Upper lobe of right lung (tissue), 1 donor: ENCODE measurements around the gene PNO1. TPM values are rescaled to one million over a fixed set of nuclear protein-coding genes. Genes with fewer than 3 reads are reported as not detected.

Experiments
- ATAC-seq: fragments of 200-7000 bp; cut with Tn5 transposase; one replicate; pipeline ENCODE4 v1.9.1; 2020; ENCODE audit warnings: mild to moderate bottlenecking, moderate library complexity
- DNase-seq: peaks from one replicate; pipeline ENCODE4 v3.0.0-alpha.2; 2020
- H3K27ac ChIP-seq: fragments of 200-600 bp; one replicate; pipeline ENCODE4 v1.8.0; 2022
- H3K27me3 ChIP-seq: fragments of 200-600 bp; one replicate; pipeline ENCODE4 v1.8.0; 2022; ENCODE audit warnings: mild to moderate bottlenecking
- H3K36me3 ChIP-seq: fragments of 200-600 bp; one replicate; pipeline ENCODE4 v1.8.0; 2022
- H3K4me1 ChIP-seq: fragments of 200-600 bp; one replicate; pipeline ENCODE4 v1.8.0; 2022
- H3K4me3 ChIP-seq: fragments of 200-600 bp; one replicate; pipeline ENCODE4 v1.8.0; 2022; ENCODE audit warnings: mild to moderate bottlenecking
- H3K9me3 ChIP-seq: fragments of 200-600 bp; one replicate; pipeline ENCODE4 v1.8.0; 2022
- CTCF ChIP-seq: fragments of 200-600 bp; IDR thresholded peaks from one replicate; pipeline ENCODE4 v1.8.0; 2022; ENCODE audit warnings: antibody characterized with exemption
- intact Hi-C: fragments of 100-400 bp; cut with DNase I; formaldehyde crosslinking; loops from one replicate; pipeline ENCODE4 v1.11.0; 2022
- total RNA-seq: library from RNA; stranded (reverse); fragmentation: NEBNext Ultra II Directional; extraction: Animal tissue kit (Norgen Biotek cat#: 25700); gene quantifications from one replicate; pipeline ENCODE4 v1.2.1, GENCODE V29; 2021
- donor health status: DM: no; HTN: yes; CAD: no; lungs with severe emphysema.

Gene PNO1
- total RNA-seq, 1 donor from 2014 or later = 12.0 TPM

- intact Hi-C loops = no loop called here
- no peaks in the 10 kb centered on the region for H3K27me3 ChIP-seq
- TF ChIP-seq CTCF = no peak
- no peak for ATAC-seq
- no peaks in the 10 kb centered on the region for H3K36me3 ChIP-seq
- no peaks in the 10 kb centered on the region for H3K9me3 ChIP-seq
- no peak overlapping the region for H3K4me3 ChIP-seq
- no peak for DNase-seq
- H3K4me1 ChIP-seq = no peaks in the 10 kb centered on the region
- H3K27ac ChIP-seq = no peak overlapping the region
These were observed 38.2 kb upstream of the PNO1 start for GRCh38 chr2:68119504-68119903.

GRCh38 chr2:68121873-68122679, 35.6 kb upstream of the PNO1 start:
- Histone ChIP-seq H3K4me3 (no peak overlapping the region), H3K9me3 (no peaks in the 10 kb centered on the region), H3K27ac (no peak overlapping the region), H3K4me1 (no peaks in the 10 kb centered on the region), H3K36me3 (no peaks in the 10 kb centered on the region), H3K27me3 (no peaks in the 10 kb centered on the region)
- peak; percentile 95 for ATAC-seq
- TF ChIP-seq CTCF = peak; percentile 98
- intact Hi-C loops = loop anchor here (5.0 kb wide), 1 partner anchor 160 kb away; no protein-coding TSS in a partner anchor
- DNase-seq = peak; percentile 89

GRCh38 chr2:68122680-68122964, 35.1 kb upstream of the PNO1 start:
- H3K27ac ChIP-seq = no peak overlapping the region
- no peaks in the 10 kb centered on the region for H3K36me3 ChIP-seq
- intact Hi-C loops = loop anchor here (5.0 kb wide), 1 partner anchor 160 kb away; no protein-coding TSS in a partner anchor
- ATAC-seq (no peak), DNase-seq (no peak)
- no peak for TF ChIP-seq CTCF
- H3K27me3 ChIP-seq = no peaks in the 10 kb centered on the region
- H3K4me3 ChIP-seq = no peak overlapping the region
- H3K9me3 ChIP-seq = no peaks in the 10 kb centered on the region
- H3K4me1 ChIP-seq = no peaks in the 10 kb centered on the region

DNA sequence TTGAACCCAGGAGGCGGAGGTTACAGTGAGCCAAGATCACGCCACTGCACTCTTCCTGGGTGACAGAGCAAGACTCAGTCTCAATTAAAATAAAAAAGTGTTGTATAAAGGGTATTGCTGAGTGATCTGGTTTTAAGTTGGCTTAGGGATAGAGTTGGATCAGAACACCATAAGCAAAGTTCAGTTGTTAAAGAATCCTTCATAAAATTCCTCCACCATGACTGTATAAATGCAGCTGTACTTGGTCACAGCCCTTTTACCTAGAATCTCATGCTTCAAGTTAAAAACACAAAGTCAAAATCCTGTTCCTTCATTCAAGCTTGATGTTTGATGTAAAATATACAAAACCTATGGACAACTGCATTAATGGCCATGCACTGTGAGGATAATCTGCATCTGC, 33.4 kb upstream of the PNO1 start:
- ATAC-seq (no peak), DNase-seq (no peak)
- Histone ChIP-seq H3K27ac (no peak overlapping the region), H3K4me1 (no peaks in the 10 kb centered on the region), H3K4me3 (no peak overlapping the region), H3K36me3 (no peaks in the 10 kb centered on the region), H3K9me3 (no peaks in the 10 kb centered on the region), H3K27me3 (no peaks in the 10 kb centered on the region)
- no peak for TF ChIP-seq CTCF
- intact Hi-C loops = loop anchor here (5.0 kb wide), 1 partner anchor 158 kb away; no protein-coding TSS in a partner anchor

DNA sequence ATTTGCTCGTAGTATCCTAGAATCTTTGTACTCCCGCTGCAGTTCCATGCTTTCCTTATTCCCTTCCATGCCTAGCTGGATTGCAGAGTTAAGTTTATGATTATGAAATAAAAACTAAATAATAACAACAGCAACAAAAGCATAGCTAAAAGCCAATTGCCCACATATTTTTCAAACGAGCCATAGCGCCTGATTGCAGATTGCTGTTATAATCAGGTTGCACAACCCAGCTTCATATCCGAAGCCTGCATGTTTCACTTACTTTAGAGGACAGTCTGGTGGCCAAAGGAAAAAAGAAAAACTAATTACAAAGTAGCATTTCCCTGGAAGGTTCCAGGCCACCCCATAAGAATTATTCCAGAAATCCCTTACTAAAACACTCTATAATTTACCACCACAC, 31.9 kb upstream of the PNO1 start:
- no peak for DNase-seq
- no peak for TF ChIP-seq CTCF
- H3K4me1 ChIP-seq = no peaks in the 10 kb centered on the region
- H3K4me3 ChIP-seq = no peak overlapping the region
- H3K27ac ChIP-seq = no peak overlapping the region
- ATAC-seq = no peak
- H3K9me3 ChIP-seq = no peaks in the 10 kb centered on the region
- intact Hi-C loops = no loop called here
- no peaks in the 10 kb centered on the region for H3K27me3 ChIP-seq
- peaks cover 6% of the 10 kb centered on the region for H3K36me3 ChIP-seq

GRCh38 chr2:68126561-68126960, 31.1 kb upstream of the PNO1 start:
- Histone ChIP-seq H3K27me3 (no peaks in the 10 kb centered on the region), H3K4me1 (no peaks in the 10 kb centered on the region), H3K4me3 (no peak overlapping the region), H3K9me3 (no peaks in the 10 kb centered on the region), H3K36me3 (peaks cover 9% of the 10 kb centered on the region), H3K27ac (no peak overlapping the region)
- no peak for DNase-seq
- no peak for ATAC-seq
- intact Hi-C loops = no loop called here
- no peak for TF ChIP-seq CTCF
